Vagina (tissue), 2 donors: ENCODE results near the gene S100PBP. TPM values are rescaled to one million over a fixed set of nuclear protein-coding genes. Genes with fewer than 3 reads are reported as not detected.
A peak's percentile ranks its signal among the peaks of the same experiment; 100 is the strongest.

ENCODE experiments used
- DNase-seq, 2 donors: peaks; one replicate each; pipeline ENCODE4 v3.0.0-alpha.2; 2017; ENCODE audit errors: extremely low spot score in 2 of 2
- H3K27ac ChIP-seq: fragments of 200-600 bp; sonication (generic); one replicate; pipeline ENCODE4 v1.5.1; 2019
- H3K27me3 ChIP-seq: fragments of 200-600 bp; sonication (generic); one replicate; pipeline ENCODE4 v1.5.1; 2019
- H3K36me3 ChIP-seq, 2 donors: fragments of 200-600 bp; sonication (generic); one replicate each; pipeline ENCODE4 v1.5.1; 2017 to 2019
- H3K4me1 ChIP-seq: fragments of 200-600 bp; sonication (generic); one replicate; pipeline ENCODE4 v1.5.1; 2019
- H3K4me3 ChIP-seq, 2 donors: fragments of 200-600 bp; sonication (generic); 1 replicate in 1 of 2; 2 replicates in 1 of 2; pipeline ENCODE4 v1.5.1; 2016 to 2019
- H3K9me3 ChIP-seq: fragments of 200-600 bp; sonication (generic); one replicate; pipeline ENCODE4 v1.5.1; 2019
- POLR2A ChIP-seq, 2 donors: fragments of 450-650 bp; IDR thresholded peaks; one replicate each; pipeline ENCODE4 v1.6.1; 2017; ENCODE audit warnings: antibody characterized with exemption in 2 of 2, mild to moderate bottlenecking in 2 of 2, moderate library complexity in 2 of 2
- POLR2AphosphoS5 ChIP-seq, 2 donors: sonication (generic); formaldehyde crosslinking; IDR thresholded peaks; one replicate each; pipeline ENCODE4 v1.9.0; 2017; ENCODE audit warnings: antibody characterized with exemption in 2 of 2, mild to moderate bottlenecking in 2 of 2, low read depth in 1 of 2; ENCODE audit not compliant: insufficient read depth in 1 of 2
- intact Hi-C: fragments of 100-400 bp; cut with DNase I; formaldehyde crosslinking; loops from one replicate; pipeline ENCODE4 v1.15.1; 2023
- total RNA-seq: library from RNA; depleted of rRNA; stranded (reverse); fragments of >200 nt; gene quantifications from one replicate; pipeline ENCODE4 v1.2.3, GENCODE V29; 2016
- TF ChIP-seq, protein P1 (sequence below), 3 experiments: fragments of 450-650 bp in 2 of 3; fragments of 200-600 bp in 1 of 3; sonication (generic) in 1 of 3; IDR thresholded peaks; one replicate each; pipeline ENCODE4 v1.5.1; 2017 to 2019; ENCODE audit warnings: antibody characterized with exemption in 3 of 3, mild to moderate bottlenecking in 2 of 3, moderate library complexity in 2 of 3

S100PBP gene
- total RNA-seq, 1 donor from 2014 or later, result 19.6 TPM

GRCh38 chr1:32890516-32891240 is 73.2 kb downstream of the S100PBP start:
- Histone ChIP-seq H3K9me3 (no peaks in the 10 kb centered on the region), H3K4me3 (no peak overlapping the region), H3K36me3 (no peaks in the 10 kb centered on the region), H3K4me1 (peaks cover 33% of the 10 kb centered on the region), H3K27ac (no peak overlapping the region), H3K27me3 (peaks cover 7% of the 10 kb centered on the region)
- no peak for TF ChIP-seq POLR2A (IDR thresholded peaks at IDR 0.05)
- TF ChIP-seq, protein P1, sequence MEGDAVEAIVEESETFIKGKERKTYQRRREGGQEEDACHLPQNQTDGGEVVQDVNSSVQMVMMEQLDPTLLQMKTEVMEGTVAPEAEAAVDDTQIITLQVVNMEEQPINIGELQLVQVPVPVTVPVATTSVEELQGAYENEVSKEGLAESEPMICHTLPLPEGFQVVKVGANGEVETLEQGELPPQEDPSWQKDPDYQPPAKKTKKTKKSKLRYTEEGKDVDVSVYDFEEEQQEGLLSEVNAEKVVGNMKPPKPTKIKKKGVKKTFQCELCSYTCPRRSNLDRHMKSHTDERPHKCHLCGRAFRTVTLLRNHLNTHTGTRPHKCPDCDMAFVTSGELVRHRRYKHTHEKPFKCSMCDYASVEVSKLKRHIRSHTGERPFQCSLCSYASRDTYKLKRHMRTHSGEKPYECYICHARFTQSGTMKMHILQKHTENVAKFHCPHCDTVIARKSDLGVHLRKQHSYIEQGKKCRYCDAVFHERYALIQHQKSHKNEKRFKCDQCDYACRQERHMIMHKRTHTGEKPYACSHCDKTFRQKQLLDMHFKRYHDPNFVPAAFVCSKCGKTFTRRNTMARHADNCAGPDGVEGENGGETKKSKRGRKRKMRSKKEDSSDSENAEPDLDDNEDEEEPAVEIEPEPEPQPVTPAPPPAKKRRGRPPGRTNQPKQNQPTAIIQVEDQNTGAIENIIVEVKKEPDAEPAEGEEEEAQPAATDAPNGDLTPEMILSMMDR (IDR thresholded peaks at IDR 0.05), result no peak
- no peak for TF ChIP-seq POLR2AphosphoS5 (IDR thresholded peaks at IDR 0.05; ENCODE audit: insufficient read depth in 1 of 2, low read depth in 1 of 2)
- DNase-seq, result no peak
- intact Hi-C loops, result no loop called here

DNA sequence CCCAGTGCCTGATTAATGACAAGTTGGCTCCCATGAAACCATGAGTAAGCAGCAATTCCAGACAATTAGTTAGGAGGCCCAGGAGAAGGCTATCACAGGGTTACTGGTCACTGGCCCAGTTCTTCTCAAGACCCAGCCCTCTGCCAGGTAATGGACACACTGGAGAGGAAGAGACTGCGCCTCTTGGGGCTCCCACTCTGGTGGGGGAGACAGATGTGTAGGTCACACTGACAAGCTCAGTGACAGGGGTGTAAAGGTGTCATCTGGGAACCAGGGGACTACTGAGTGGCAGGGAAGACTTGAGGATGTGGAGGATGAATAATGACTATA is 73.8 kb downstream of the S100PBP start:
- intact Hi-C loops, result no loop called here
- DNase-seq, result no peak
- TF ChIP-seq POLR2A (IDR thresholded peaks at IDR 0.05) (no peak), POLR2AphosphoS5 (IDR thresholded peaks at IDR 0.05; ENCODE audit: insufficient read depth in 1 of 2, low read depth in 1 of 2) (no peak)
- TF ChIP-seq, protein P1 (IDR thresholded peaks at IDR 0.05), result no peak

DNA sequence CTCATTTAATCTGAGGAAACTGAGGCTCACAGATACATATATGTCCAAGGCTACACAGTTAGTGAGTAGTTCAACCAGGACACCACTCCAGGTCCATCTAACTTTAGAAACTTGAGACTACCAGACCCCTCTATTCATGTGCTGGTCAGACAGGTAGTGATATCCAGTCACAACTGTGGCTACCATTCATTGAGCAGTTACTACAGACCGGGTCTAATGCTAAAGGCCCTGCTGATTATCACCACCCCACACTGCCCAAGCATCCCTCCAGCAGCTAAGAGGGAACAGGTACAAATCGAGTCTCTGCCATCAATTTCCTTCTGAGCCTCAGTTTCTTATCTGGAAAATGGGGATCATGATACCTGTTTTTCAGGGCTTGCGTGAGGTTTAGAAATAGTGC is 74.2 kb downstream of the S100PBP start:
- DNase-seq, result no peak
- peaks cover 3% of the 10 kb centered on the region for H3K27me3 ChIP-seq
- H3K27ac ChIP-seq, result no peak overlapping the region
- H3K36me3 ChIP-seq, result no peaks in the 10 kb centered on the region
- no peak overlapping the region for H3K4me3 ChIP-seq
- peaks cover 23% of the 10 kb centered on the region for H3K4me1 ChIP-seq
- no peaks in the 10 kb centered on the region for H3K9me3 ChIP-seq
- intact Hi-C loops, result no loop called here
- TF ChIP-seq, protein P1 (IDR thresholded peaks at IDR 0.05), result no peak
- TF ChIP-seq POLR2A (IDR thresholded peaks at IDR 0.05), result no peak
- TF ChIP-seq POLR2AphosphoS5 (IDR thresholded peaks at IDR 0.05; ENCODE audit: insufficient read depth in 1 of 2, low read depth in 1 of 2), result no peak

More for the DNA sequence above, 73.8 kb downstream of the S100PBP start:
- Histone ChIP-seq H3K27me3 (peaks cover 3% of the 10 kb centered on the region), H3K4me3 (no peak overlapping the region), H3K4me1 (peaks cover 28% of the 10 kb centered on the region), H3K36me3 (no peaks in the 10 kb centered on the region), H3K27ac (no peak overlapping the region), H3K9me3 (no peaks in the 10 kb centered on the region)

DNA sequence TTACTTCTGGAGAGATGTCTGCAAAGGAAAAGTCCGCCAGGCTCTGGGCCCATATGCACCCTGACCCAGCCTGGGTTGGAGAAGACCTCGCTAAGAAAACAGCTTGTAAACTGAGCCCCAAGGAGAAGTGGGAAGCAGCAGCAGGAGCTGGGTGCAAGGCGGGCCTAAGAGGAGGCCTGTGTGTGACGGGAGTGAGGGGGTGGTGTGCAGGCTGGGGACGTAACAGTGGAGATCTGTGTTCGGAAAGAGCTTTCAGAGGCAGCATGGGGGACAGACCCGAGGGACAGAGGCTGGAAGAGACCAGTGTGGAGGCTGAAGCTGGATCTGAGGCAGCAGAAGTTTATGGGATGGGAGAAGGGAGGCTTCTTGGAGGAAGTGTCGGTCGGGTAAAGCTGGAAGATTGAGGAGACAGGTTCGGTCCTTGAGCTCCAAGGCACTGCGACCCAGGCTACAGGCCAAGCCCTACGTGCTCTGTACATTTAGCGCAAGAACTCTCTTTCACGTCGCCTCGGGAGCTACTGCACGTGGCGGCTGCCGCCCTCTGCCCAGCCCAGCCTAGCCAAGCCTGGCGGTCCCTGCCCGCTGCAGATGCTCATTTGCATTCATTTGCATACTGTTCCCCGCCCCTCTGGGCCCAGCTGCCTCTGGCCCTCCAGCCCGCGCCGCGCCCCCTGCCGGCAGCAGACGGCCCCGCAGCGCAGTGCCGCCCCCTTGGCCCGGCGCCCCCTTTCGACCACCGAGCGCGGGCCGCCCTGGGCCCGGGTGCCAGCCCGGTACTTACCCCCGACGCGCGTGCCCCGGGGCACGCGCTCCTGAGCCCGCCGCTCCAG is 75.1 kb downstream of the S100PBP start:
- no peaks in the 10 kb centered on the region for H3K36me3 ChIP-seq
- peaks cover 22% of the 10 kb centered on the region for H3K4me1 ChIP-seq
- no peak for DNase-seq
- H3K9me3 ChIP-seq, result no peaks in the 10 kb centered on the region
- H3K27ac ChIP-seq, result peak overlapping the region; percentile 10
- no peaks in the 10 kb centered on the region for H3K27me3 ChIP-seq
- intact Hi-C loops, result no loop called here
- peak overlapping the region; percentile 42 to 59 for H3K4me3 ChIP-seq
- TF ChIP-seq POLR2A (IDR thresholded peaks at IDR 0.05) (no peak), POLR2AphosphoS5 (IDR thresholded peaks at IDR 0.05; ENCODE audit: insufficient read depth in 1 of 2, low read depth in 1 of 2) (no peak)
- TF ChIP-seq, protein P1 (IDR thresholded peaks at IDR 0.05), result peak in 1 of 3 experiments; percentile 39
